HepG2 (cell line): Measurements from ENCODE around the gene SLC10A1. TPM values are rescaled to one million over a fixed set of nuclear protein-coding genes. Genes with fewer than 3 reads are reported as not detected.

Experiments used
- ADNP ChIP-seq: sonication (generic); formaldehyde crosslinking; IDR thresholded peaks from 2 replicates; pipeline ENCODE4 v1.4.0; 2020; ENCODE audit warnings: missing genetic modification reagents
- ATF3 ChIP-seq: sonication (generic); formaldehyde crosslinking; IDR thresholded peaks from 2 replicates; pipeline ENCODE4 v1.4.0; 2020; ENCODE audit warnings: missing genetic modification reagents
- CHD2 ChIP-seq: IDR thresholded peaks from 2 replicates; pipeline ENCODE4 v1.6.1; 2011; ENCODE audit warnings: low read depth, low read length, improper control_type of control experiment
- DMAP1 ChIP-seq: IDR thresholded peaks from 2 replicates; pipeline ENCODE4 v1.6.1; 2016
- ELF3 ChIP-seq: IDR thresholded peaks from 2 replicates; pipeline ENCODE4 v1.6.1; 2016; ENCODE audit warnings: missing genetic modification reagents, missing compliant biosample characterization
- EZH2 ChIP-seq: conservative IDR thresholded peaks from 2 replicates; pipeline ENCODE4 v1.6.1; 2012; ENCODE audit warnings: mild to moderate bottlenecking, low read depth, low read length, moderate library complexity
- GRHL1 ChIP-seq: sonication (generic); formaldehyde crosslinking; conservative IDR thresholded peaks from 2 replicates; pipeline ENCODE4 v1.8.0; 2022; ENCODE audit warnings: missing genetic modification reagents
- HDAC6 ChIP-seq: fragments of 200-600 bp; sonication (generic); IDR thresholded peaks from 2 replicates; pipeline ENCODE4 v1.7.0; 2017; ENCODE audit warnings: mild to moderate bottlenecking, antibody characterized with exemption, low read length, low read depth
- HES4 ChIP-seq: sonication (generic); formaldehyde crosslinking; IDR thresholded peaks from 2 replicates; pipeline ENCODE4 v1.9.0; 2021; ENCODE audit warnings: mild to moderate bottlenecking, missing genetic modification reagents, borderline replicate concordance
- KLF6 ChIP-seq: IDR thresholded peaks from 2 replicates; pipeline ENCODE4 v1.8.0; 2016; ENCODE audit warnings: missing biosample characterization, missing genetic modification reagents
- KMT2A ChIP-seq: sonication (generic); formaldehyde crosslinking; IDR thresholded peaks from 2 replicates; pipeline ENCODE4 v1.4.0; 2020; ENCODE audit warnings: missing genetic modification reagents
- MBD4 ChIP-seq: IDR thresholded peaks from 2 replicates; pipeline ENCODE4 v1.6.1; 2012; ENCODE audit warnings: low read length, inconsistent platforms, borderline replicate concordance
- MEIS2 ChIP-seq: sonication (generic); formaldehyde crosslinking; IDR thresholded peaks from 2 replicates; pipeline ENCODE4 v1.9.0; 2021; ENCODE audit warnings: mild to moderate bottlenecking, missing genetic modification reagents
- MZF1 ChIP-seq: sonication (generic); formaldehyde crosslinking; IDR thresholded peaks from 2 replicates; pipeline ENCODE4 v1.8.1; 2023; ENCODE audit warnings: mild to moderate bottlenecking, missing genetic modification reagents, borderline replicate concordance
- POLR2AphosphoS5 ChIP-seq: IDR thresholded peaks from 2 replicates; pipeline ENCODE4 v1.6.1; 2012; ENCODE audit warnings: low read depth, low read length
- RAD21 ChIP-seq: fragments of 450-650 bp; formaldehyde crosslinking; IDR thresholded peaks from 2 replicates; pipeline ENCODE4 v1.5.0; 2020; ENCODE audit warnings: mild to moderate bottlenecking
- RFXANK ChIP-seq: IDR thresholded peaks from 2 replicates; pipeline ENCODE4 v1.6.1; 2016
- TCF7 ChIP-seq: sonication (generic); IDR thresholded peaks from 2 replicates; pipeline ENCODE4 v1.6.1; 2016; ENCODE audit warnings: antibody characterized with exemption, low read depth
- ZBTB1 ChIP-seq: sonication (generic); formaldehyde crosslinking; IDR thresholded peaks from 2 replicates; pipeline ENCODE4 v1.4.0; 2020; ENCODE audit warnings: missing genetic modification reagents, borderline replicate concordance
- ZBTB37 ChIP-seq: sonication (generic); formaldehyde crosslinking; IDR thresholded peaks from 2 replicates; pipeline ENCODE4 v1.4.0; 2020; ENCODE audit warnings: mild to moderate bottlenecking, missing genetic modification reagents
- ZBTB46 ChIP-seq: sonication (generic); formaldehyde crosslinking; IDR thresholded peaks from 2 replicates; pipeline ENCODE4 v1.4.0; 2020; ENCODE audit warnings: mild to moderate bottlenecking, missing genetic modification reagents, borderline replicate concordance
- ZNF136 ChIP-seq: sonication (generic); formaldehyde crosslinking; IDR thresholded peaks from 2 replicates; pipeline ENCODE4 v1.8.1; 2022; ENCODE audit warnings: low read depth, mild to moderate bottlenecking, moderate library complexity, missing genetic modification reagents
- ZNF224 ChIP-seq: sonication (generic); formaldehyde crosslinking; IDR thresholded peaks from 2 replicates; pipeline ENCODE4 v1.5.0; 2020; ENCODE audit warnings: mild to moderate bottlenecking, missing genetic modification reagents
- ZNF331 ChIP-seq: sonication (generic); formaldehyde crosslinking; IDR thresholded peaks from 2 replicates; pipeline ENCODE4 v1.4.0; 2020; ENCODE audit warnings: missing genetic modification reagents
- ZNF383 ChIP-seq: sonication (generic); formaldehyde crosslinking; IDR thresholded peaks from 2 replicates; pipeline ENCODE4 v1.4.0; 2020; ENCODE audit warnings: missing genetic modification reagents, mild to moderate bottlenecking, borderline replicate concordance
- ZNF501 ChIP-seq: sonication (generic); formaldehyde crosslinking; IDR thresholded peaks from 2 replicates; pipeline ENCODE4 v1.5.1; 2020; ENCODE audit warnings: mild to moderate bottlenecking, moderate library complexity, missing genetic modification reagents
- ZNF558 ChIP-seq: sonication (generic); formaldehyde crosslinking; IDR thresholded peaks from 2 replicates; pipeline ENCODE4 v1.9.0; 2022; ENCODE audit warnings: mild to moderate bottlenecking, missing genetic modification reagents, borderline replicate concordance
- ZNF563 ChIP-seq: sonication (generic); formaldehyde crosslinking; IDR thresholded peaks from 2 replicates; pipeline ENCODE4 v1.8.0; 2022; ENCODE audit warnings: mild to moderate bottlenecking, moderate library complexity, missing genetic modification reagents
- polyA plus RNA-seq, 8 experiments: library from polyadenylated mRNA; depleted of rRNA in 3 of 8; stranded (reverse) in 7 of 8; unstranded in 1 of 8; fragments of >200 nt; fragmentation: Illumina TruSeq in 4 of 8; extraction: Trizol in 4 of 8; gene quantifications; 2 replicates each; pipeline versions ENCODE4 v1.2.1 to v1.2.3, GENCODE V29; 2011 to 2016; ENCODE audit warnings: low read depth in 4 of 8, missing spikeins in 1 of 8, mixed read lengths in 1 of 8; ENCODE audit not compliant: insufficient read depth in 1 of 8
- total RNA-seq, 5 experiments: library from RNA; depleted of rRNA; stranded (reverse); fragments of >200 nt; fragmentation: Illumina TruSeq; extraction: Trizol; gene quantifications; 2 replicates each; pipeline ENCODE4 v1.2.3, GENCODE V29; 2016; ENCODE audit warnings: low read depth in 1 of 5

The SLC10A1 gene
- total and polyA plus RNA-seq, 2 of the 13 experiments (the other 11 are each of a cell fraction or from before 2014, with no cell fraction given) = 0.17 TPM; not detected in 1

- no peak for TF ChIP-seq ZBTB46 (CRISPR knock-in tag)
- no peak for TF ChIP-seq CHD2
- no peak for TF ChIP-seq ZBTB1 (CRISPR knock-in tag)
- peak; percentile 56; the same call in 1 of the 2 replicates for TF ChIP-seq KMT2A
- TF ChIP-seq HES4 (CRISPR knock-in tag) = peak; percentile 44; the same call in 1 of the 2 replicates
- TF ChIP-seq ZBTB37 (CRISPR knock-in tag) = 0 out of 2 replicates have a peak, but pooled peaks have one; percentile 46
- TF ChIP-seq MEIS2 = no peak
- TF ChIP-seq EZH2 = no peak
- TF ChIP-seq ZNF224 (CRISPR knock-in tag) = no peak
- no peak for TF ChIP-seq GRHL1 (CRISPR knock-in tag)
- TF ChIP-seq ZNF558 (CRISPR knock-in tag) = 0 out of 2 replicates have a peak, but pooled peaks have one; percentile 12
- peak; percentile 49; the same call in 1 of the 2 replicates for TF ChIP-seq ATF3 (CRISPR knock-in tag)
- no peak for TF ChIP-seq MBD4
- TF ChIP-seq TCF7 = no peak
- peak; percentile 72 for TF ChIP-seq ZNF331 (CRISPR knock-in tag)
- peak; percentile 80; the same call in 1 of the 2 replicates for TF ChIP-seq ZNF501 (CRISPR knock-in tag)
- TF ChIP-seq ADNP (CRISPR knock-in tag) = no peak
- TF ChIP-seq MZF1 (CRISPR knock-in tag) = 0 out of 2 replicates have a peak, but pooled peaks have one; percentile 29
- peak; percentile 23; the same call in 1 of the 2 replicates for TF ChIP-seq RFXANK
- no peak for TF ChIP-seq HDAC6
- TF ChIP-seq ZNF383 (CRISPR knock-in tag) = no peak
- peak; percentile 25; the same call in 1 of the 2 replicates for TF ChIP-seq RAD21 (CRISPR knock-in tag)
- peak; percentile 57; the same call in 1 of the 2 replicates for TF ChIP-seq ZNF563 (CRISPR knock-in tag)
- no peak for TF ChIP-seq ZNF136 (CRISPR knock-in tag)
- TF ChIP-seq DMAP1 (CRISPR knock-in tag) = peak; percentile 95
- TF ChIP-seq KLF6 (CRISPR knock-in tag) = 0 out of 2 replicates have a peak, but pooled peaks have one; percentile 19
- peak; percentile 100 for TF ChIP-seq POLR2AphosphoS5
- TF ChIP-seq ELF3 (CRISPR knock-in tag) = peak; percentile 96
Measured at GRCh38 chr14:69766984-69767368, 30.1 kb downstream of the SLC10A1 start, which contains the start of gene SRSF5 (continued).
